SK-N-MC (cell line): ENCODE data around the gene PRR7.

ENCODE experiments used
- FOXP2 ChIP-seq: optimal IDR thresholded peaks from 2 replicates; pipeline ENCODE3; 2011; ENCODE audit warnings: mild to moderate bottlenecking, moderate library complexity; ENCODE audit not compliant: insufficient read depth; ENCODE audit errors: extremely low read length, control extremely low read depth
- POLR2AphosphoS5 ChIP-seq: IDR thresholded peaks from 2 replicates; pipeline ENCODE4 v1.6.1; 2012; ENCODE audit warnings: mild to moderate bottlenecking, low read depth, low read length, borderline replicate concordance

GRCh38 chr5:177440211-177440989 lies 6.2 kb upstream of the PRR7 start:
- TF ChIP-seq POLR2AphosphoS5 (no peak), FOXP2 (no peak)
